Liver (tissue), 9 donors: ENCODE measurements around the gene BMP7. TPM values are rescaled to one million over a fixed set of nuclear protein-coding genes. Genes with fewer than 3 reads are reported as not detected.

Source experiments
- DNase-seq: peaks from one replicate; pipeline ENCODE4 v3.0.0-alpha.2; 2017; ENCODE audit warnings: low spot score
- H3K27ac ChIP-seq, 2 donors: one replicate each; pipeline ENCODE4 v1.7.0; 2013; ENCODE audit warnings: inconsistent platforms in 2 of 2, low read length in 2 of 2, control low read depth in 1 of 2, low read depth in 1 of 2, mild to moderate bottlenecking in 1 of 2
- H3K27me3 ChIP-seq, 4 donors: one replicate each; pipeline versions ENCODE4 v1.6.1 to v1.7.0; 2013; ENCODE audit warnings: low read length in 3 of 4, inconsistent platforms in 1 of 4, mild to moderate bottlenecking in 1 of 4, moderate library complexity in 1 of 4; ENCODE audit not compliant: control insufficient read depth in 4 of 4, insufficient read depth in 4 of 4
- H3K36me3 ChIP-seq, 4 donors: one replicate each; pipeline versions ENCODE4 v1.6.1 to v1.7.0; 2013; ENCODE audit warnings: low read length in 3 of 4, mild to moderate bottlenecking in 3 of 4, low read depth in 1 of 4, moderate library complexity in 1 of 4; ENCODE audit not compliant: control insufficient read depth in 4 of 4, insufficient read depth in 3 of 4
- H3K4me1 ChIP-seq, 4 donors: one replicate each; pipeline versions ENCODE4 v1.6.1 to v1.7.0; 2013; ENCODE audit warnings: low read length in 3 of 4, mild to moderate bottlenecking in 3 of 4, moderate library complexity in 1 of 4; ENCODE audit not compliant: control insufficient read depth in 4 of 4, insufficient read depth in 4 of 4
- H3K4me3 ChIP-seq, 3 donors: one replicate each; pipeline versions ENCODE4 v1.6.1 to v1.7.0; 2013; ENCODE audit warnings: low read length in 3 of 3, control low read depth in 1 of 3, low read depth in 1 of 3, mild to moderate bottlenecking in 1 of 3
- H3K9ac ChIP-seq, 2 donors: one replicate each; pipeline ENCODE4 v1.7.0; 2013; ENCODE audit warnings: low read length in 2 of 2, mild to moderate bottlenecking in 2 of 2, moderate library complexity in 2 of 2, control low read depth in 1 of 2, low read depth in 1 of 2
- H3K9me3 ChIP-seq, 4 donors: one replicate each; pipeline versions ENCODE4 v1.6.1 to v1.7.0; 2013; ENCODE audit warnings: low read length in 3 of 4; ENCODE audit not compliant: control insufficient read depth in 4 of 4
- ATF3 ChIP-seq: IDR thresholded peaks from 2 replicates; pipeline ENCODE4 v1.6.1; 2016; ENCODE audit warnings: antibody characterized with exemption
- CTCF ChIP-seq: fragments of 150-350 bp; IDR thresholded peaks from 2 replicates; pipeline ENCODE4 v1.5.1; 2017; ENCODE audit warnings: improper control_type of control experiment, low read depth, low read length; ENCODE audit not compliant: missing input control
- EGR1 ChIP-seq, 2 donors: IDR thresholded peaks; 2 replicates each; pipeline ENCODE4 v1.6.1; 2016 to 2018; ENCODE audit warnings: antibody characterized with exemption in 2 of 2, low read depth in 2 of 2
- FOXA1 ChIP-seq: IDR thresholded peaks from 2 replicates; pipeline ENCODE4 v1.6.1; 2016; ENCODE audit warnings: antibody characterized with exemption
- FOXA2 ChIP-seq: IDR thresholded peaks from 2 replicates; pipeline ENCODE4 v1.6.1; 2016; ENCODE audit warnings: antibody characterized with exemption
- GABPA ChIP-seq, 2 donors: IDR thresholded peaks in 1 of 2; conservative IDR thresholded peaks in 1 of 2; 2 replicates each; pipeline ENCODE4 v1.6.1; 2016; ENCODE audit warnings: antibody characterized with exemption in 2 of 2, mild to moderate bottlenecking in 1 of 2, moderate library complexity in 1 of 2
- HNF4A ChIP-seq, 2 donors: conservative IDR thresholded peaks; 2 replicates each; pipeline ENCODE4 v1.6.1; 2016; ENCODE audit warnings: antibody characterized with exemption in 2 of 2, mild to moderate bottlenecking in 2 of 2
- HNF4G ChIP-seq: IDR thresholded peaks from 2 replicates; pipeline ENCODE4 v1.6.1; 2016; ENCODE audit warnings: antibody characterized with exemption
- JUND ChIP-seq, 2 donors: IDR thresholded peaks; 2 replicates each; pipeline ENCODE4 v1.6.1; 2016; ENCODE audit warnings: antibody characterized with exemption in 2 of 2
- MAX ChIP-seq: IDR thresholded peaks from 2 replicates; pipeline ENCODE4 v1.6.1; 2016; ENCODE audit warnings: antibody characterized with exemption
- NR2F2 ChIP-seq: IDR thresholded peaks from 2 replicates; pipeline ENCODE4 v1.6.1; 2016; ENCODE audit warnings: antibody characterized with exemption
- RAD21 ChIP-seq, 2 donors: IDR thresholded peaks; 2 replicates each; pipeline ENCODE4 v1.6.1; 2016; ENCODE audit warnings: antibody characterized with exemption in 2 of 2, mild to moderate bottlenecking in 2 of 2
- REST ChIP-seq: IDR thresholded peaks from 2 replicates; pipeline ENCODE4 v1.6.1; 2016; ENCODE audit warnings: antibody characterized with exemption, mild to moderate bottlenecking
- RXRA ChIP-seq, 2 donors: IDR thresholded peaks; 2 replicates each; pipeline ENCODE4 v1.6.1; 2017 to 2018; ENCODE audit warnings: antibody characterized with exemption in 2 of 2, mild to moderate bottlenecking in 1 of 2
- SP1 ChIP-seq: IDR thresholded peaks from 2 replicates; pipeline ENCODE4 v1.6.1; 2018; ENCODE audit warnings: antibody characterized with exemption, mild to moderate bottlenecking
- TAF1 ChIP-seq: conservative IDR thresholded peaks from 2 replicates; pipeline ENCODE4 v1.6.1; 2016; ENCODE audit warnings: antibody characterized with exemption, mild to moderate bottlenecking
- YY1 ChIP-seq: IDR thresholded peaks from 2 replicates; pipeline ENCODE4 v1.6.1; 2016; ENCODE audit warnings: antibody characterized with exemption, mild to moderate bottlenecking
- ZBTB33 ChIP-seq: IDR thresholded peaks from 2 replicates; pipeline ENCODE4 v1.6.1; 2016; ENCODE audit warnings: antibody characterized with exemption
- WGBS: extraction: QIAGEN DNeasy Blood & Tissue Kit; methylation state at CpG from one replicate; pipeline ENCODE4 v1.1.7; 2013; 5-methylcytosine and 5-hydroxymethylcytosine counted together
- polyA plus RNA-seq, 2 donors: library from polyadenylated mRNA; stranded (reverse) in 1 of 2; unstranded in 1 of 2; fragments of 200-250 nt in 1 of 2; fragments of >200 nt in 1 of 2; fragmentation: Nextera tagmentation in 1 of 2; extraction: Ambion mirVana in 1 of 2; gene quantifications; one replicate each; pipeline versions ENCODE4 v1.2.1 to v1.2.3, GENCODE V29; 2013 to 2015
- total RNA-seq, 2 donors: library from RNA; depleted of rRNA; stranded (reverse); fragments of >200 nt; gene quantifications; one replicate each; pipeline ENCODE4 v1.2.3, GENCODE V29; 2014
- donor health status: healthy.
- donor health status: healthy.
- donor health status: healthy.
- donor health status: healthy.
- donor health status: healthy.

The BMP7 gene
- total and polyA plus RNA-seq, 4 donors: not detected

- H3K27ac ChIP-seq: no peak overlapping the region
- peaks cover 0 to 16% (median 4%) of the 10 kb centered on the region in 4 donors for H3K4me1 ChIP-seq
- no peaks in the 10 kb centered on the region for H3K9me3 ChIP-seq
- no peak for TF ChIP-seq ATF3
- TF ChIP-seq TAF1: no peak
- TF ChIP-seq NR2F2: no peak
- no peak for TF ChIP-seq FOXA2
- TF ChIP-seq SP1: no peak
- no peak for TF ChIP-seq MAX
- no peak for TF ChIP-seq HNF4A (conservative IDR thresholded peaks at IDR 0.05)
- no peak for TF ChIP-seq RXRA (IDR thresholded peaks at IDR 0.05)
- no peak for TF ChIP-seq CTCF
- no peak for TF ChIP-seq GABPA (IDR thresholded peaks at IDR 0.05 in 1 of 2, conservative IDR thresholded peaks at IDR 0.05 in 1 of 2)
- no peak for TF ChIP-seq EGR1 (IDR thresholded peaks at IDR 0.05; ENCODE audit: low read depth in 2 of 2)
- TF ChIP-seq JUND (IDR thresholded peaks at IDR 0.05): no peak
- TF ChIP-seq FOXA1: no peak
- TF ChIP-seq YY1: no peak
- no peak for TF ChIP-seq ZBTB33
- TF ChIP-seq HNF4G: no peak
- no peak for TF ChIP-seq REST
- TF ChIP-seq RAD21 (IDR thresholded peaks at IDR 0.05): no peak
- H3K9ac ChIP-seq: no peak overlapping the region
- WGBS: 10% methylated on average over 54 of the region's 54 CpGs
- peaks cover 2 to 38% (median 5%) of the 10 kb centered on the region in 4 donors for H3K27me3 ChIP-seq
- peak; percentile 40 for DNase-seq
- H3K36me3 ChIP-seq: no peaks in the 10 kb centered on the region
- H3K4me3 ChIP-seq: no peak overlapping the region
Measured at GRCh38 chr20:57263801-57264792, 2.3 kb downstream of the BMP7 start.
